ENCODE results near the gene MRPS6.

DNA sequence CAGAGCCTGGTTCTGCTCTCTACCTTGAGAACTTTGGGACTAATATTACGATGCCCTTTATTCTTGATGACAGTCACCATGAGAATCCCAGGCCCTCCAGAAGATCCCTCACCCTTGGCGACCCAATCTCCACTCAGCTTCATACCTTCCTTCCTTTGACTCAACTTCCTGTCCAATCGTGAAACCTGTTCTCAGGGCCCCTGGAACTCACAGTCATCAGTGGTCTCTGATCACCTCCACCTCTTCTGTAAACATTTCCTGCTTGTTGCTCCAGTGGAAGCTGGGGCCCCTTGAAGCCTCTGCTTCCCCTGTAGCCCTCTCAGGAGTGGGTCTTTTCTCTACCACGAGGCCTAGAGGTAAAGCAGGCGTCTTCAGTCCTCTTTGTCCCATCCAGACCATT is 79.1 kb downstream of the MRPS6 start:
- TF ChIP-seq, protein P1, sequence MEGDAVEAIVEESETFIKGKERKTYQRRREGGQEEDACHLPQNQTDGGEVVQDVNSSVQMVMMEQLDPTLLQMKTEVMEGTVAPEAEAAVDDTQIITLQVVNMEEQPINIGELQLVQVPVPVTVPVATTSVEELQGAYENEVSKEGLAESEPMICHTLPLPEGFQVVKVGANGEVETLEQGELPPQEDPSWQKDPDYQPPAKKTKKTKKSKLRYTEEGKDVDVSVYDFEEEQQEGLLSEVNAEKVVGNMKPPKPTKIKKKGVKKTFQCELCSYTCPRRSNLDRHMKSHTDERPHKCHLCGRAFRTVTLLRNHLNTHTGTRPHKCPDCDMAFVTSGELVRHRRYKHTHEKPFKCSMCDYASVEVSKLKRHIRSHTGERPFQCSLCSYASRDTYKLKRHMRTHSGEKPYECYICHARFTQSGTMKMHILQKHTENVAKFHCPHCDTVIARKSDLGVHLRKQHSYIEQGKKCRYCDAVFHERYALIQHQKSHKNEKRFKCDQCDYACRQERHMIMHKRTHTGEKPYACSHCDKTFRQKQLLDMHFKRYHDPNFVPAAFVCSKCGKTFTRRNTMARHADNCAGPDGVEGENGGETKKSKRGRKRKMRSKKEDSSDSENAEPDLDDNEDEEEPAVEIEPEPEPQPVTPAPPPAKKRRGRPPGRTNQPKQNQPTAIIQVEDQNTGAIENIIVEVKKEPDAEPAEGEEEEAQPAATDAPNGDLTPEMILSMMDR (IDR thresholded peaks at IDR 0.05): no peak
- TF ChIP-seq POLR2AphosphoS5 (IDR thresholded peaks at IDR 0.05) (no peak), EP300 (IDR thresholded peaks at IDR 0.05) (no peak), POLR2A (IDR thresholded peaks at IDR 0.05) (no peak)
